PC-3 (cell line): ENCODE results near the gene FBXL16. TPM values are rescaled to one million over a fixed set of nuclear protein-coding genes. Genes with fewer than 3 reads are reported as not detected.

Experiments used
- ATAC-seq: fragments of 200-7000 bp; cut with Tn5 transposase; 2 replicates; pipeline ENCODE4 v1.9.1; 2020; ENCODE audit warnings: mild to moderate bottlenecking, moderate library complexity
- BruUV-seq: library from RNA; stranded (reverse); fragments of 400-500 nt; replicated peaks from 2 replicates; lab custom pipeline; 2021; lab: Mats Ljungman, UMichigan
- CTCF ChIA-PET: fragments of 300-600 bp; sonication (Branson Sonifier 250); formaldehyde crosslinking; loops from one replicate; lab custom pipeline; 2022; ENCODE audit warnings: antibody characterized with exemption; lab: Charles Lee
- POLR2A ChIA-PET: fragments of 300-600 bp; sonication (Branson Sonifier 250); formaldehyde crosslinking; loops from one replicate; lab custom pipeline; 2022; ENCODE audit warnings: antibody characterized with exemption; ENCODE audit not compliant: unreplicated experiment; lab: Charles Lee
- DNase-seq: peaks from one replicate; pipeline ENCODE4 v3.0.0-alpha.2; 2015
- H2AFZ ChIP-seq: fragments of 300-600 bp; sonication (generic); 2 replicates; pipeline ENCODE4 v1.6.0; 2016; ENCODE audit warnings: antibody characterized with exemption, low read length
- H3F3A ChIP-seq: fragments of 300-600 bp; sonication (generic); one replicate; pipeline ENCODE4 v1.6.0; 2017; ENCODE audit warnings: antibody characterized with exemption, low read length, control low read depth, mild to moderate bottlenecking; ENCODE audit not compliant: unreplicated experiment
- H3K27ac ChIP-seq: fragments of 300-600 bp; sonication (generic); 2 replicates; pipeline ENCODE4 v1.5.1; 2016; ENCODE audit warnings: mild to moderate bottlenecking, low read length
- H3K27me3 ChIP-seq: fragments of 300-600 bp; sonication (generic); 2 replicates; pipeline ENCODE4 v1.6.1; 2016; ENCODE audit warnings: low read length, mixed read lengths
- H3K36me3 ChIP-seq: fragments of 300-600 bp; sonication (generic); 2 replicates; pipeline ENCODE4 v1.6.1; 2016; ENCODE audit warnings: low read depth, mixed run types, low read length, mixed read lengths
- H3K4me1 ChIP-seq: fragments of 300-600 bp; sonication (generic); 2 replicates; pipeline ENCODE4 v1.5.1; 2016; ENCODE audit warnings: low read length; ENCODE audit not compliant: insufficient read depth
- H3K4me2 ChIP-seq: fragments of 300-600 bp; sonication (generic); 2 replicates; pipeline ENCODE4 v1.6.0; 2016; ENCODE audit warnings: low read length
- H3K4me3 ChIP-seq: fragments of 300-600 bp; sonication (generic); 2 replicates; pipeline ENCODE4 v1.5.1; 2016; ENCODE audit warnings: mild to moderate bottlenecking, low read length, mixed read lengths
- H3K79me2 ChIP-seq: fragments of 300-600 bp; sonication (generic); 2 replicates; pipeline ENCODE4 v1.6.1; 2017; ENCODE audit warnings: low read length, mixed read lengths
- H3K9ac ChIP-seq: fragments of 300-600 bp; sonication (generic); 2 replicates; pipeline ENCODE4 v1.6.0; 2016; ENCODE audit warnings: mild to moderate bottlenecking, low read length
- H3K9me2 ChIP-seq: fragments of 300-600 bp; sonication (generic); replicated peaks from 2 replicates; pipeline ENCODE4 v1.6.1; 2016; ENCODE audit warnings: mixed run types, low read length, mixed read lengths
- H3K9me3 ChIP-seq: fragments of 300-600 bp; sonication (generic); 2 replicates; pipeline ENCODE4 v1.6.1; 2016; ENCODE audit warnings: low read length, mixed read lengths
- H4K20me1 ChIP-seq: fragments of 300-600 bp; sonication (generic); 2 replicates; pipeline ENCODE4 v1.6.1; 2016; ENCODE audit warnings: low read length, mixed read lengths
- EZH2 ChIP-seq: fragments of 300-600 bp; sonication (generic); IDR thresholded peaks from one replicate; pipeline ENCODE4 v1.6.1; 2017; ENCODE audit warnings: antibody characterized with exemption, mild to moderate bottlenecking, low read length; ENCODE audit not compliant: unreplicated experiment
- EZH2phosphoT487 ChIP-seq: fragments of 300-600 bp; sonication (generic); IDR thresholded peaks from 2 replicates; pipeline ENCODE4 v1.6.1; 2018; ENCODE audit warnings: mild to moderate bottlenecking, antibody characterized with exemption, low read length, borderline replicate concordance
- intact Hi-C: fragments of 100-400 bp; cut with micrococcal nuclease; formaldehyde crosslinking; loops from 2 replicates; pipeline ENCODE4 v1.9.0; 2023
- total RNA-seq: library from RNA; depleted of rRNA; stranded (reverse); fragments of >200 nt; gene quantifications from 2 replicates; pipeline ENCODE4 v1.2.3, GENCODE V29; 2014
- TF ChIP-seq, protein P1 (sequence below): fragments of 300-600 bp; sonication (generic); conservative IDR thresholded peaks from 2 replicates; pipeline ENCODE4 v1.5.1; 2017; ENCODE audit warnings: antibody characterized with exemption, low read depth, mild to moderate bottlenecking, low read length

Gene FBXL16
- total RNA-seq, 1 experiment from 2014 or later: 7.5 TPM

DNA sequence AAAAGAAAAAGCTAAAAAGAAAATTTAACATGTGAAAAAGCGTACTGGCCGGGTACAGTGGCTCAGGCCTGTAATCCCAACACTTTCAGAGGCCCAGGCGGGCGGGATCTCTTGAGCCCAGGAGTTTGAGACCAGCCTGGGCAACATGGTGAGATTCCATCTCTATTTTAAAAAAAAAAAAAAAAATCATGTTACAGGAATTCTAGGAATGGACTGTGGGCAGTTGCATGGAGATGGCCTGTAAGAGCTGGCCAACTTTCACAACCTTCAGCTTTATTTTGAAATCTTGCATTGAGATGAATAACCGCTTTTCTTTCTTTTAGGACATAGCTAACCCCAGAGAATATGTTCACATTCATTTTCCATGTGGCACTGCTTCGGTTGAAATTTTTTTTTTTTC lies 43.4 kb upstream of the FBXL16 start:
- TF ChIP-seq, protein P1, sequence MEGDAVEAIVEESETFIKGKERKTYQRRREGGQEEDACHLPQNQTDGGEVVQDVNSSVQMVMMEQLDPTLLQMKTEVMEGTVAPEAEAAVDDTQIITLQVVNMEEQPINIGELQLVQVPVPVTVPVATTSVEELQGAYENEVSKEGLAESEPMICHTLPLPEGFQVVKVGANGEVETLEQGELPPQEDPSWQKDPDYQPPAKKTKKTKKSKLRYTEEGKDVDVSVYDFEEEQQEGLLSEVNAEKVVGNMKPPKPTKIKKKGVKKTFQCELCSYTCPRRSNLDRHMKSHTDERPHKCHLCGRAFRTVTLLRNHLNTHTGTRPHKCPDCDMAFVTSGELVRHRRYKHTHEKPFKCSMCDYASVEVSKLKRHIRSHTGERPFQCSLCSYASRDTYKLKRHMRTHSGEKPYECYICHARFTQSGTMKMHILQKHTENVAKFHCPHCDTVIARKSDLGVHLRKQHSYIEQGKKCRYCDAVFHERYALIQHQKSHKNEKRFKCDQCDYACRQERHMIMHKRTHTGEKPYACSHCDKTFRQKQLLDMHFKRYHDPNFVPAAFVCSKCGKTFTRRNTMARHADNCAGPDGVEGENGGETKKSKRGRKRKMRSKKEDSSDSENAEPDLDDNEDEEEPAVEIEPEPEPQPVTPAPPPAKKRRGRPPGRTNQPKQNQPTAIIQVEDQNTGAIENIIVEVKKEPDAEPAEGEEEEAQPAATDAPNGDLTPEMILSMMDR: no peak
- TF ChIP-seq EZH2phosphoT487 (no peak), EZH2 (no peak)
- Histone ChIP-seq H3K9ac (no peak overlapping the region), H3K4me1 (no peaks in the 10 kb centered on the region), H3K9me3 (no peaks in the 10 kb centered on the region), H3K4me3 (no peak overlapping the region), H3K4me2 (no peak overlapping the region), H3K27ac (no peak overlapping the region), H4K20me1 (no peaks in the 10 kb centered on the region), H3K79me2 (no peaks in the 10 kb centered on the region), H3K9me2 (no peaks in the 10 kb centered on the region), H3F3A (no peaks in the 10 kb centered on the region), H3K27me3 (no peaks in the 10 kb centered on the region), H3K36me3 (no peaks in the 10 kb centered on the region), H2AFZ (no peak overlapping the region)
- BruUV-seq: no TSS peak
- ChIA-PET CTCF (no interaction called here), POLR2A (interaction anchor here (0.7 kb wide), 1 partner anchor 30 kb away, joined by 6 read pairs; no protein-coding TSS in a partner anchor)
- DNase-seq (no peak), ATAC-seq (no peak)
- intact Hi-C loops: no loop called here

DNA sequence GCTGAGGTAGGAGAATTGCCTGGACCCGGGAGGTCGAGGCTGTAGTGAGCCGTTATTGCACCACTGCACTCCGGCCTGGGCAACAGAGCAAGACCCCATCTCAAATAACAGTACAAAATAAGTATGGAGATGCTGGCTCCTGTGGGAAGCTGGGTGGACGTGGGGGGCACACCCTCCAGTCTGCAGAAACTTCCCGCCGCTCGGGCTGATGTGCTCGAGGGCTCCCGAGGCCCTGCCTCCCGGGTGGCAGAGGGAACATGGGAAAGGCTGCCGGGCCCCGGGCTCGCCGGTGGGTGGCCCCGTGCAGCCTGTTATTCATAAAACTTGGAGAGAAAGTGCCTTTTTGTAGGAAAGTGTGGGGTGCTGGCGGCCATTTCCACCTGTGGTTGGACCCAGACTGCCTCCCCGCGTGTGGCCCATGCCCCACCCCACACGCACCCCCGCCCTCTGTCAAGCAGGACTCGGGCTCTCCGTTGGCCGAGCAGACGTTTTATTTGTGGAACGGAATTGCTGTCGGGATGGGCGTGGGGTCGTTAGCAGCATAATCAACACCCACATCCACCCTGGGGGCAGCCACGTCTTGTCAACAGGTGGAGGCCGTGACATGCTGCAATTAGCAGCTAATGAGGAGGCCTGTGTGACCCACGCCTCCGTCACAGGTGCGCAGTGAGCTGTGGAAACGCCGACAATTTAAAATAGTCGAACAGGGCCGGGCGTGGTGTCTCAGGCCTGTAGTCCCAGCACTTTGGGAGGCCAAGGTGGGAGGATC lies 42.6 kb upstream of the FBXL16 start:
- no peaks in the 10 kb centered on the region for H3K36me3 ChIP-seq
- TF ChIP-seq EZH2 (no peak), EZH2phosphoT487 (no peak)
- TF ChIP-seq, protein P1: no peak
- intact Hi-C loops: no loop called here
- no peak overlapping the region for H3K27ac ChIP-seq
- no peaks in the 10 kb centered on the region for H4K20me1 ChIP-seq
- H2AFZ ChIP-seq: no peak overlapping the region
- H3K27me3 ChIP-seq: no peaks in the 10 kb centered on the region
- DNase-seq (no peak), ATAC-seq (no peak)
- no peak overlapping the region for H3K4me3 ChIP-seq
- no peaks in the 10 kb centered on the region for H3K4me1 ChIP-seq
- H3K79me2 ChIP-seq: no peaks in the 10 kb centered on the region
- no peaks in the 10 kb centered on the region for H3K9me2 ChIP-seq
- POLR2A ChIA-PET: no interaction called here
- CTCF ChIA-PET: no interaction called here
- H3K9me3 ChIP-seq: no peaks in the 10 kb centered on the region
- BruUV-seq: no TSS peak
- no peak overlapping the region for H3K9ac ChIP-seq
- H3K4me2 ChIP-seq: no peak overlapping the region
- no peaks in the 10 kb centered on the region for H3F3A ChIP-seq

DNA sequence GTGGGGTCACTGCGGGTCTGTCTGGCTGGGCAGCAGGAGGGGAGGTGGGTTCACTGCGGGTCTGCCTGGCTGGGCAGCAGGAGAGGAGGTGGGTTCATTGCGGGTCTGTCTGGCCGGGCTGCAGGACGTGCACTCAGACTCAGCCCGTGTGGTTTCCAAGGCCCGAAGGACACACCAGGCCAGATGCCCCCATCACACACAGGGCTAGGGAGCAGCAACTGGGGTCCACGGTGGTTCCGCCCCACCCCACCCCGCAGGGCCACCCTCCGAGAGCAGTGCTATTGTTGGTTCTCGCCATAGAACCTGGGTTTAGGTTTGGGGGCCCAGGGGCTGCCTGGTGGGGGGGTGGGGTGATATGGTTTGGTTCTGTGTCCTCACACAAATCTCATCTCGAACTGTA lies 41.0 kb upstream of the FBXL16 start:
- TF ChIP-seq EZH2phosphoT487 (no peak), EZH2 (no peak)
- TF ChIP-seq, protein P1: no peak
- BruUV-seq: no TSS peak
- no peak for ATAC-seq
- intact Hi-C loops: no loop called here
- H3K27me3 ChIP-seq: no peaks in the 10 kb centered on the region
- no peaks in the 10 kb centered on the region for H3K9me2 ChIP-seq
- CTCF ChIA-PET: no interaction called here
- H2AFZ ChIP-seq: no peak overlapping the region
- no peaks in the 10 kb centered on the region for H3K9me3 ChIP-seq
- no peak for DNase-seq
- no peak overlapping the region for H3K9ac ChIP-seq
- H3K79me2 ChIP-seq: no peaks in the 10 kb centered on the region
- no peak overlapping the region for H3K4me3 ChIP-seq
- H3K4me1 ChIP-seq: no peaks in the 10 kb centered on the region
- no peaks in the 10 kb centered on the region for H4K20me1 ChIP-seq
- POLR2A ChIA-PET: no interaction called here
- H3F3A ChIP-seq: no peaks in the 10 kb centered on the region
- H3K36me3 ChIP-seq: no peaks in the 10 kb centered on the region
- no peak overlapping the region for H3K27ac ChIP-seq
- no peak overlapping the region for H3K4me2 ChIP-seq
